ENCODE data around the gene MGRN1.

DNA sequence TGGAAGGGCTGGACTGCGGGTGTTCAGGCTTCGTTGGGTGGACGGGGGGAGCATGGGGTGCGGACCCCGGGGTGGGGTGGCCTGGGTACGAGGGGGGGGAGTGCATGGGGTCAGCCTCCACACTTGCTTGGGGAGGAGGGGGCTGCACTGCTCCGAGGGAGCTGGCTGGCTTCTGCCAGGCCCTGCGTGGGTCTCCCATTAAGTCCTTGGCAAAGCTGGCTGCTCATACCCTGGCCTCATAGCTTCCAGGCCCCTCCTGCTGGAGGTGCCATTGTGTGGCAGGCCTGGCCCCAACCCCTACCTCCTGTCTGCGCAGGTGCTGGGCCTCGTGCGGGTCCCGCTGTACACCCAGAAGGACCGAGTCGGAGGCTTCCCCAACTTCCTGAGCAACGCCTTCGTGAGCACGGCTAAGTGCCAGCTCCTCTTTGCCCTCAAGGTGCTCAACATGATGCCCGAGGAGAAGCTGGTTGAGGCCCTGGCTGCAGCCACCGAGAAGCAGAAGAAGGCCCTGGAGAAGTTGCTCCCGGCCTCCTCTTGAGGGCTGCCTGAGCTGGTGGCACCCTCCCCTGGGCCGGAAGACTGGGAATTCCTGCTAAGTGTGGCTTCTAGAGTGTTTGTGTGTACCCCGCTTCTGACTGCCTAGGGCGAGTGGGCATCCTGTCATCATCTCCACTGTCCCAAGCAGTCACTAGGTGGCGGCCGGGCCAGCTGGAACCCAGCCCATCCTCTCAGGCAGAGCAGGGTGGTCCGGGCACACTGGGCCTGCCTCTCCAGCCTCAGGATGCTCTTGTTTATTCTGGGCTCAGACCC lies 70.2 kb downstream of the MGRN1 start:
- TF ChIP-seq TAF1 (IDR thresholded peaks at IDR 0.05; ENCODE audit: borderline replicate concordance, low read depth, low read length) (no peak), POLR2AphosphoS5 (IDR thresholded peaks at IDR 0.05; ENCODE audit: low read depth, low read length) (no peak)

All from GM12892 (cell line).